ENCODE measurements around the gene PLA2G12A.

Gene PLA2G12A

DNA sequence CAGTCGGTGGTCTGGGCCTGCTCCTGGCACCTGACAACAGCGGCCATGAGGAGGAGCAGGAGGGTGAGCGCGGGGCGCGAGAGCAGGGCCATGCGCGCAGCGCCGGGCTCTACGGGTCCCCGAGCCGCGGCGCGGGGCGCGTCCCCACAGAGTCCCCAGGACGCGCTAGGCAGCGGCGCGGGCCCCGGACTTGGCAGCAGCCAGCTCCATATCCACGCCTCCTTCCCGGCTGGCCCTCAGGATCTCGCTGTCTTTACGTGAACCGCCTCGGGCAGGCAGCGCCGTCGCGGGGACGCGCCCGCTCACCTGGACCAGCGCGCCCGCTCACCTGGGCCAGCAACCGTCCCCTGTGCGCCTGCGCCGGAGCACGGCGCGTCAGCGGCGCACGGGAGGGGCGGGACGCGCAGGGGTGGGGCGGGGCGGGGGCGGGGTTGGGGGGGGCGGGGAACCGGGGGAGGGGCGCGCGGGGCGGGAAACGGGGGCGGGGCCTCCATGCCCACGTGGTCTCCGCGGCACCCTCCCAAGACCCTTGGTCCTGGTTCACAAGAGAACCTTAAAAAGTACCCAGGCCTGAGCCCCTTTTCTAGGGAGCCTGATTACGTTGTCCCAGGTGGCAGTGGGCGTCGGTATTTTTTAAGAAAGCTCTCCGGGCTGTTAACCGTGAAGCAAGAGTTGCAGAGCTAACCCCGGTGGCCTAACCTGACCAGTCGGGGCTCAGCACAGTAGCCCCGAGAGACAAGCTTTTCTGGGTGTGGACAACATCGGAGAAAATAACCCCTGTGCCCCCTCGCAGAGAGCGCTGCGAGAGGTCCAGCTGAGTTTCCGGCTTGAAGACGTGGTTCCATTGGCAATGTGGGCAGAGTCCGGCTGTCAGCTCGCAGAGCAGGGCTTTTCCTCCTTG, at the start of gene PLA2G12A:
Gene PLA2G12A (minus strand): TSS at position 353 of the 901 bp plus-strand sequence. CDS start 261 bp downstream, at position 92.
- DNase-seq (ENCODE audit: low spot score): peak; percentile 43

DNA sequence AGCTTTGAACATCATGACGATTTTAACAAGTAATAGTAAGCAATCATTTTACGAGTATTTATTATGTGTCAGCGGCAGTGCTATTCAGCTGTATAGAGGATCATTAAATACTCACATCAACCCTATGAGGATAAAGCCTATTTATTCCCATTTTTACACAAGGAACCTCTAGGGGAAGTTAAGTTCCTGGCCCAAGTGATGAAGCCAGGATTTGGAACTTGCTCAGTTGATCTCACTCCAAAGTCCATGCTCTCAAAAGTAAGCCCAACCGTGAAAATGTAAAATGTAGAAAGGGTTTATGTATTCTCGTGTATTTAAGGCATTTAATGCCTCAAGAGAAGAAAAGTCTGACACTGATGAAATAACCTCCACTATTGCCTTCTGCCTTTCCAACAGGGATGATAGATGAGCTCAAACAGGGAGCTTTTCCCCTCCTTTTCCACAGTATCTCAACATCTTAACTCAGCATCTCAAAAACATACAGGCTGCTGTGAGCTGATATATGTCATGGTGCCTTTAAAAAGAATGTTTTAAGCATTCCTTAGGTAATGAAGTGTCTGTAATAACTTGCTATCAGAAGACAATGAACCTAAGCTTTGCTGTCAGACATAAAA, 35.0 kb upstream of the PLA2G12A start:
- DNase-seq (ENCODE audit: low spot score): no peak

DNA sequence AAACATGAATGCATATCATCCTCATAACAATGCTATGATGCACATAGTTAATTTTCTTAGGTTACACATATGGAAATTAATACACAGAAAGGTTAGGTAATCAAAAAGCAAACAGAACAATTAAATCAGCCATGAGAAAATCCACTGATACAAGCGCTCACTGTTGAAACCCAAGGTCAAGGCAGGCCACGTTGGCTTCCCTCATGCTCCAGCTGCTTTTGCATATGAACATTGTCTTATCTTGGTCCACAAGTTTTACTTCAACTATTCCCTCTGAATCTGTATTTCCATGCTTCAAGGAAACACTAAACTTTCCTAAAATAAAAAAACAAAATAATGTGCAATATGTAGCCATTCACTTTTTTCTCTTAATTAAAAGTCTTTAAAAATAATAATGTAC, 34.5 kb upstream of the PLA2G12A start:
- no peak for DNase-seq (ENCODE audit: low spot score)

DNA sequence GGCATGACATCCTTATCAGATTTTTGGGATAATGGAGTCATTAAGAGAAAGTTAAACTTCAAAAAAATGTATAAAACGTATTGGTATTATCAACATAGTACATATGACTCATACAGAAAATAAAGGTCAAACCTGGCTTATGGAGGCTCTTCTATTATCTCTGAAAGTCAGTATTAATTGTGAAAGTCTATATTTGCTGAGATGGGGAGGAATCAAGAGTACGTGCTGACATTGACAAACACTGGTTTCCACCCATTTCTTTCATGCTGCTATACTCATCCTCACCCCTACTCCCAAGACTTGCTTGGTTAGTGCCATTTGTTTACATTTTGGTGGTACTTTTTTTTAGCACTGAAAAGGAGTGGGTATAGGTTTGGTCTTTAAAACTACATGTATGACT, 30.8 kb upstream of the PLA2G12A start:
- no peak for DNase-seq (ENCODE audit: low spot score)

DNA sequence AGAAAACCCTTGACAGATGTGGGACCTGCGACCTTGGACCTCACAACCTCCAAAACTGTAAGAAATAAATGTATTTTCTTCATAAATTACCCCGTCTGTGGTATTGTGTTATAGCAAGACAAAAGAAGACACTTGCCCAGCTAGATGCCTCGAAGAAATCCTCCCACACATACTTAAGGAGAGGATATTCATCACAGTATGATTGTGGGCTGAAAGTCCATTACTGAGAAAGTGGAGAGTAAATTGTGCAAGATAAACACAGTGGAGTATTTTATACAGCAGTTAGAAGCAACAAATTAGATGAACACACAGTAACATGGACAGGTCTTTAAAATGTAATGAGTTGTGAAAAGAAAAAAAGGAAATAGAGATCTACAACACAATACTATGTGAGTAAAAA, 25.8 kb upstream of the PLA2G12A start:
- DNase-seq (ENCODE audit: low spot score): no peak

DNA sequence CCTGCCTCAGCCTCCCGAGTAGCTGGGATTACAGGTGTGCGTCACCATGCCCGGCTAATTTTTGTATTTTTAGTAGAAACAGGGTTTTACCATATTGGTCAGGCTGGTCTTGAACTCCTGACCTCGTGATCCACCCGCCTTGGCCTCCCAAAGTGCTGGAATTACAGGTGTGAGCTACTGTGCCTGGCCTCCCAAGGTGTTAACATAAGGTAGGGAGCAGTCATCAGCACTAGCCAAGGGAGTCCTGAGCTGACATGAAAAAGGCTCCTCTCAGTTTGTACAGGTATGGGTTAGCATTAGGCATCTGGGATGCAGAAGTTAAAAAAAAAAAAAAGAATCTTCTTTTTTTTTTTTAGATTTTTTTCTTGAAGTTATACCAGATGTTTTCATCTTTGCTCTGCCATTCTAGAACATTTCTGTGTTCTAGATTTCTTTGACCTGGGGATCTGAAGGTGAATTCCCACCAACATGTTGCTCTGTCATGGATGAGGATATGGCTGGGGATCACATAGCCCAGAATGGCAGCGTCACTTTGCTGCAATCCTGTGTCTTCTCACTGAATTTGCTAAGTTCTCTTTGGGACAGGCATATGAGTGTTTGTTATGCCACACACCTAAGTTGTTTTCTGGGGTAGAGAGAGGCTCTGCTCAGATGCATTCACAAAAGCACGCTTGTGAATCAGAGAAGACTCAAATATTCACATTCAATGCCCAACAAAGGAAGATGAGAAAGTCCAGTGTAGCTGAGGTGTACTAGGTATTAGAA, 24.4 kb upstream of the PLA2G12A start:
- no peak for DNase-seq (ENCODE audit: low spot score)

DNA sequence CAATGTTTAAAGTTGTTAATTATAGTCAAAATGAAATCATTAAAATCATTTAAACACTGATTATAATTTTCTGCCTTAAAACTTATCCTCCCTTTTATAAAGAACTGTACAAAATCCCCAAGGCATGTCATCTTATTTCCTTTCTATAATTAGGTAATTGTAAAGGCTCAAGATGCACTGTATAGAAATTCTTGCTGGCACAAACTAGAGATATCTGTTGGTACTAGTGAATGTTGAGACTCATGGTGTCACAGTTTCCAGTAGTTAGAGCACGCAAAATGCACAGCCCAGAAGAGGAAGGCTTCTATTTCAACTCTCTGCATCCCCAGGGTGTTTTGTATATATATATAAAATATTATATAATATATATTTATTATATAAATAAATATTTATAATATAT, 22.7 kb upstream of the PLA2G12A start:
- no peak for DNase-seq (ENCODE audit: low spot score)

DNA sequence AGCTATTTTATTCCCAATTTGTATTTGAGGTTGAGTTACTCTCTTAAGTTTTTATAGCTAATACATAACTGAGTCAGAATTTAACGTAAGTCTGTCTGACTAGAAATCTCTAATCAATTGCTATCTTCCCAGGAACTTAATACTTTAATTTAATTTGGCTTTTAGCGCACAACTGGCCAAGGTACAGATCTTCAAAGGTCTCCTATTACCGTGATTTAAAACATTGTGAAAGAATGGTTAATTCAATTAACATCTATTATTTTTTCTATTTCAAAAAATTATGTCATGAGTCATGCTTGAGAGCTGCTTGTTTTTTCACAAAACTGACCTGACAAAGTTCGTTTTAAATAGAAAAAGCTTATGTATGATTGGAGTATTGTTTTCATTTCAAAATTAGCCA, 22.0 kb upstream of the PLA2G12A start:
- no peak for DNase-seq (ENCODE audit: low spot score)

DNA sequence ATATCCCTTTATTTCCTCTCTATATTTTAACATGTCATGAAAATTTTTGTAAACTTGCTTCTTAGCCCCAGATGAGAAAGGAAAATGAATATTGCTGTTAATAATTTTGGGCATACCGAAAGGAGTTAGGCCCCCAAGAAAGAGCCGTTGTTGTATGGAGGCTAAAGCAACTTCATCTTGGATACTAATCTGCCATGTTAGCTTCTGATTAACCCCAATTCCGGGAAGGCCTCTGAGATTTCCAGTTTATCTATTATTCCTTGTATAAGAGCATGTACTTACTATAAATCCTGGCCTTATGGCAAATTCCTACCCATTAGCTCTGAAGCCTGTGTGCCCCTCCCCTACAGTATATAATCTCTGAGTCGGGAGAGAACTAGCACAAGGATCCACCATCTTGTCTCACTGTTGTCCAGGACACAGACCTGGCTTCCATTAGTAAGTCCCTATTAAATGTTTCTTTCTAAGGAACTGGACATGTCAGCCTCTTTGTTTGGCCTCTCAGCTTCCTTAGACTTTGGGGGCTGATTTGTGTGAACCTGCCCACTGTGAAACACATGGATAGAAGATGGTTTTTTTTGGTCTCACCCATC, 20.9 kb upstream of the PLA2G12A start:
- DNase-seq (ENCODE audit: low spot score): no peak

DNA sequence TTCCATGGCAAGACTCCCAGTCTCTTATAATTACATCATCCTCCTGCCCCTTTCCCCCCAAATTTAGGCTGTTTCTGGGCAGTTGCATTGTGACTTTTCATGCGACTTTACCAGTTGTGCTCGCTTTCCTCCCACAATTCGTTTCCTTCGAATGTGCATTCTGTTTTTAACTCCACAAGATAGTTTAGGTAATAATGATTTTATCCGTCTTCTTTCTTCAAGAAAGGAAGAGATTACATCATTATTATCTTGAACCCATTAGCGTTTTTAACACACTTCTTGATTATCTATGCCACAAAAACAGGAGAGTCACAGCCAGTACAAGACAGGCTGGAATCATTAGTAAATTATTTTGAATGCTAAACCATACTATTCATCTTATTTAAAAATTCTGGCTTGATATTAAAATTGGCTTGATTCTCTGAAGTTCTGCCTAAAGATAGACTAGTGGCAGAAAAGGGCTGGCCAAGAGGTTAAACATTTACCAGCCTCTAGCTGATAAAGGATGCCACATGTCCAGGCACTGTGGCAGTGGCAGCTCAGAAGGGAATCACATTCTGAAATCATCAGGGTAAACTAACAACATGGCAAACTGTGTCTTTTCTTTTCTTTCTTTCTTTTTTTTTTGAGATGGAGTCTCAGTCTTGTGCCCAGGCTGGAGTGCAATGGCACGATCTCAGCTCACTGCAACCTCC, 19.7 kb upstream of the PLA2G12A start:
- DNase-seq (ENCODE audit: low spot score): no peak

DNA sequence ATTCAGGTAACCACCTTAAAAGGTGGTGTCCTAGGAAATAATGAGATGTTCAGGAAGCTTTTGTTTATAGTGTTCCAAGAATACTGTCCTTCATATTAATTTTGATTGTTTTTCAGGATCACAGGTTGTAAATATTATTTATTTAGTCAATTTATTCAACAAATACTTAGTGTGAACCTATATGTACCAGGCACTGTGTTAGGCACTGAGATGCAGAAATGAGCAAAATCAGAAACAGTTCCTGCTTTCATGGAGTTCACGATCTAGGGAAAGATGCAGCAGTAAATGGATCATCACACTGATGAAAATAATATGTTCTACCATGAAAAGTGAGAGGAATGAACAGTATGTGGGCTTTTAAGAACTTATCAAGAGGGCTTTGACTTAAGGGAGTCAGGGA, 18.2 kb upstream of the PLA2G12A start:
- DNase-seq (ENCODE audit: low spot score): no peak

DNA sequence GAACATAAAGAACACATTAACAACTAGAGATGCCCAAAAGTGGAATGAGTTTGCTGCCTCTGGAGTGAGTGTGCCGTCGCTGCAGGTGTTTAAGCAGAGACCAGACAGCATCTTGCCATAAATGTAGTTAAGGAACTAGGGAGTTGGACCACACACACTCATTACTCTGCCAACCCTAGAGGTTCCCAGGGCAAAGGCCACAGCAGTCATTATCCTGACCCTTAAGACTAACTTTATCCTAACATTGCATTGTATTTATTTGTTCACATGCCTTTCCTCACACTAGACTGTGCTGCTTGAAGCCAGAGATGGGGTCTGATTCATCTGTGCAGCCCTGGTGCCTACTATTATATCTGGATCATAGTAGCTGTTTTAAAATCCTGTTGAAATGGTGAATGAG, 16.9 kb upstream of the PLA2G12A start:
- no peak for DNase-seq (ENCODE audit: low spot score)

DNA sequence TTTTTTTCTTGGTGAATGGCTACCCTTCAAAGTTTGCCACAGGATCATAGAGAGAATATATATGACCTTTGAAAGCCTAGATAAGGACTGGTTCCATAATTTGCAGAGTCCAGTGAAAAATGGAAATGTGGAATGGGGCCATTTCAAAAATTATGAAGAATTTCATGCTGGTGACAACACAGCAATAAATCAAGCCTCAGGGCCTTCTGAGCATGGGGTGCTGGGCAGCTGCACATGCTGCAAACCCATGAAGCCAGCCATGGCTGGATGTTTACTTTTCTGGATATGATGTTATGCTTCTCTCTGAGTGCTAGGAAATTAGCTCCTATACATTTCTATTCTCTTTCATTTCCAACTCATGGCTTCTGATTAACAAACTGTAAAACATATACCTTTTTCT, 16.0 kb upstream of the PLA2G12A start:
- DNase-seq (ENCODE audit: low spot score): no peak

DNA sequence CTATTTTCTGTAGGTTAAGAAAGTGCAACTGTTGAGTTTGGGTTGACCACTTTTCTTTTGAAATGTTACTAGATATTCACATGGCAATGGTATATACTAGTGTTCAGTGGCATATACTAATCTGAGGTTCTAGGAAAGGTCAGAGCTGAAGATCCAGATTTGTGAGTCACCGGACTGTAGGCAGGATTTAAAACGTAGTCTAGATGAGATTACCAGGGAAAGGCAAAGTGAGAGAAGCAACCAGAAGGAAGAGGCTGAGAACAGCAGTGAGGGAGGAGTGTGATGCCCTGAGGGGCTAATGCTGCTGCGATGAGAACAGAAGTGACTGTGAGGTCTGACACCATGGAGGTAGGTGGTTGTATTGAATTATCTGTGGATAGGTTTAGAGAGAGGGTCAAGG, 9.7 kb upstream of the PLA2G12A start:
- no peak for DNase-seq (ENCODE audit: low spot score)

DNA sequence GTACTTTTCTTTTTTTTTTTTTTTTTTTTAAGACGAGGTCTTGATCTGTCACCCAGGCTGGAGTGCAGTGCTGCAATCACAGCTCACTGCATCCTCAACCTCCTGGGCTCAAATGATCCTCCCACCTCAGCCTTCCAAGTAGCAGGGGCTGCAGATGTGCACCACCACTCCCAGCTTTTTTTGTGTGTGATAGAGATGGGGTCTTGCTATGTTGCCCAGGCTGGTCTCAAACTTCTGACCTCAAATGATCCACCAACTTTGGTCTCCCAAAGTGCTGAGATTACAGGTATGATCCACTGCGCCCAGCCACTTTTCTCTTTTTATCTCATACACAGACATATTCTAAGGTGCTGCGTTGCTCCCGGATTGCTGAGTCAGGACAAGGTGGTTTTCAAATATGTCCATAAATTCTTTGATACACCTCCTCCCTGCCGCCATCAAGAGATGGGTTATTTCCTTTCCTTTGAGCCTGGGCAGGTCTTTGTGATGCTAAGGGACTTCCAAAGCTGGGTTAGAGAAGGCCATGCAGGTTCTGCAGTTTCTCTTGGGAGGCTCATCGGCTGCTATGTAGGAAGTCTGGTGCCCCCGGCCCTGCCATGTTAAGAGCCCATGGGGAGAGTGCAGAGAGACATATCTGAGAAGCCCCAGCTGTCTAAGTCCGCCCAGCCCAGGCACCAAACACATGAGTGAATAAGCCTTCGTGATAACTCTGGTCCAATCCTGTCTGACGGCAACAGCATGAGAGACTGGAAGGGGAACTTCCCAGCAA, 8.4 kb upstream of the PLA2G12A start:
- no peak for DNase-seq (ENCODE audit: low spot score)

DNA sequence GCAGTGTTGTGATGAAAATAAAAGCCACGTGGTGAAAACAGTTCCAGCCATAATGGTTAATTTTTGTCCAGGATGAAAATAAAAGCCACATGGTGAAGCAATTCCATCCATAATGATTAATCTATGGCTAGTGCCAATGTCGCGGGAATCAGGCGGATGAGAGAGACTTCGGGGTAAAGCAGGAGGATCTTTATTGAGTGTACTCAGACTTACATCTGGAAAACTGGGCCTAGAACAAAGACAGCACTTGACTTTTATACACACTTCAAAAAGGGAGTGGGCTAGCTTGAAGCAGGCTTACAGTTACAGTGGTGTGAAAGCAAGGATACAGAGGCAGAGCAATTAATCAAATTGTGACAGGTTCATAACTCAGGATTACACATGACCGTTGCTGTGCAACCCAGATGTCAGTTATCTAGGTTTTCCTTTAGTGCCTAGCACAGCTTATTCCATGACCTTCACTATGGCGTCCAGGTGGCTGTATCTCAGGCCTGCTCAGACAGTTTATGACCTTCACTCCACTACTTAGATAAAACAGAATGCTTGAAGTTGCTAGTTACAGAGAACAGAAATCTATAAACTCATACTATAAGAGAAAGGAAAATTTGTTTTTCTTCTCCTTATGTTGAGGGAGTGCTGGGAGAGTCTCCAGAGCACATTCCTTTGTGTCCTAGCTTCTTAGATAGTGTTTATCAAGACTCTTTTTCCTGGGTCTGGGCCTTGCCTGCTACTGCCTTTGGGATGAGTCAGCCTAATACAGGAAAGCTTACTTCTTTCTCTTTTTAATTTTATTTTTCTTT, 5.9 kb upstream of the PLA2G12A start:
- no peak for DNase-seq (ENCODE audit: low spot score)

DNA sequence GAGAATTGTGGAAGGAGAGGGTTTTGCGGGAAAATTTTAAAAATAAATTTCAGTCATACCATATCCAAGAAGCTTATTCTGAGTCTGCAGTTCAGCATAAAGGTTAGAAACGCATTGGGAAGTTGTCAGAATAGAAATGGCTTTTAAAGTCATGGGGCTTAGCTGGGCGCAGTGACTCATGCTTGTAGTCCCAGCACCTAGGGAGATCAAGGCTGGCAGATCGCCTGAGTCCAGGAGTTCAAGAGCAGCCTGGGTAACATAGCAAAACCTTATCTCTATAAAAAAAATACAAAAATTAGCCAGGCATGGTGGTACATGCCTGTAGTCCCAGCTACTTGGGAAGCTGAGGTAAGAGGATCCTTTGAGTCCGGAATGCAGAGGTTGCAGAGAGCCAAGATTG, 3.9 kb upstream of the PLA2G12A start:
- no peak for DNase-seq (ENCODE audit: low spot score)

DNA sequence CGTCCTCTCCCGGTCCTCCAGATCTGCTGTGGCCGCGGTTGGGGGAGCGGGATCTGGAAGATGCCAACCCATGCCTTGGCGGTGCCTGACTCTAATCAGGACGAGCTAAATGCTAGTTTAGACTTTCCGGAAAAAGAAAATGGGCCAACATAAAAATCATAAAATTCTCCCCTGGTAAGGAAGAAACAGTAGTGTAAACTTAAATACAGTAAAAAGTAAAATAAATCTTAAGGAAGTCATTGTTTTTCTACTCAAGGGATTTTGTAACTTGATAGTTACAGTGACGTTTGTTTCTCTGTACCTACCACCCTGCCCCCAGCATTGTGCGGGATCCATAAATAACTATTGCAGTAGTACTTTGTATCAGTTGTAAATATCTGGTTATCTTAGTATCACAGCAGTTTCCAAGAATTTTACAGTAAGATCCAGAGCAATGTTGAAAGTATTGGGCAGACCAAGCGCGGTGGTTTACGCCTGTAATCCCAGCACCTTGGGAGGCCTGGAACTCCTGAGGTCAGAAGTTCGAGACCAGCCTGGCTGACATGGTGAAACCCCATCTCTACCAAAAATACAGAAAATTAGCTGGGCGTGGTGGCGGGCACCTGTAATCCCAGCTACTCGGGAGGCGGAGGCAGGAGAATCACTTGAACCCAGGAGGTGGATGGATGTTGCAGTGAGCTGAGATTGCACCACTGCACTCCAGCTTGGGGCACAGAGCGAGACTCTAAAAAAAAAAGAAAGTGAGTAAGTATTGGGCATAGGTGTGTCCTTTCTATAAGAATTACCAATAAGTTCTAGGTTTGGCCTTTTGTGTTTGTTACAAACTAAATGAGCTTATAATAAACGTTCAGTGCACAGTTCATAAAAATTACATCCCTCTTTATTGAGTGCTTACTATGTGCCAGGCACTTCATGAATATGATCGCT, 1.0 kb upstream of the PLA2G12A start:
- no peak for DNase-seq (ENCODE audit: low spot score)

DNA sequence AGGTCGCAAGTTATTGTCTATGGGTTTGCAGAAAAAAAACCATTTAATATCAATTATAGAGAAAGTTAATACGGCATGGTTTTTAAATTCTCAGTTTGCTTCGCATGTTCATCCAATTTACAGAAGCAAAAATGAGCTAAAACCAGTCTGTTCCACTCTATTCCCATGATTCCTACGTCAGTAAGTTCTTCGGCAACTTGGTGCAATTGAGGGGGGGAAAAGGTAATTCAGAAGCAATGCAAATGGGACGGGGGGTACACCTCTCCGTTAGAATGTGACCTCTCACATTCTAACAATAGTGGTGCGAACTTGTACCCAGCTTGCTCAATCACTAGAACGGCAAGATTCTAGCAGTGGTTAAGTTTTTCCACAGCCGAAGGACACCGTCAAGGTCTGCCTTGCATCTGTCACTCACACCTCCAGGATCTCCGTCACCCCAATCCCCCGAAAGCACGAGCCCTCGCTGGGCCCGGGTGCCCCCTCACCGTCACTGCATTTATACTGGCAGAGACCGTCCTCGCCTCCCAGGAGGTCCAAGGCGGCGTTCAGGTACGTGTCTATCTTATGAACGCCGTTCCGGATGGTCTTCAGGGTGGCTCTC, 653 bp downstream of the PLA2G12A start:
- no peak for DNase-seq (ENCODE audit: low spot score)
